ENCODE results near the gene TAP2. TPM values are rescaled to one million over a fixed set of nuclear protein-coding genes. Genes with fewer than 3 reads are reported as not detected.

TAP2 gene
- total and polyA plus RNA-seq, 2 of the 13 experiments (the other 11 are each of a cell fraction or from before 2014, with no cell fraction given) = 10.3 to 17.6 TPM

DNA sequence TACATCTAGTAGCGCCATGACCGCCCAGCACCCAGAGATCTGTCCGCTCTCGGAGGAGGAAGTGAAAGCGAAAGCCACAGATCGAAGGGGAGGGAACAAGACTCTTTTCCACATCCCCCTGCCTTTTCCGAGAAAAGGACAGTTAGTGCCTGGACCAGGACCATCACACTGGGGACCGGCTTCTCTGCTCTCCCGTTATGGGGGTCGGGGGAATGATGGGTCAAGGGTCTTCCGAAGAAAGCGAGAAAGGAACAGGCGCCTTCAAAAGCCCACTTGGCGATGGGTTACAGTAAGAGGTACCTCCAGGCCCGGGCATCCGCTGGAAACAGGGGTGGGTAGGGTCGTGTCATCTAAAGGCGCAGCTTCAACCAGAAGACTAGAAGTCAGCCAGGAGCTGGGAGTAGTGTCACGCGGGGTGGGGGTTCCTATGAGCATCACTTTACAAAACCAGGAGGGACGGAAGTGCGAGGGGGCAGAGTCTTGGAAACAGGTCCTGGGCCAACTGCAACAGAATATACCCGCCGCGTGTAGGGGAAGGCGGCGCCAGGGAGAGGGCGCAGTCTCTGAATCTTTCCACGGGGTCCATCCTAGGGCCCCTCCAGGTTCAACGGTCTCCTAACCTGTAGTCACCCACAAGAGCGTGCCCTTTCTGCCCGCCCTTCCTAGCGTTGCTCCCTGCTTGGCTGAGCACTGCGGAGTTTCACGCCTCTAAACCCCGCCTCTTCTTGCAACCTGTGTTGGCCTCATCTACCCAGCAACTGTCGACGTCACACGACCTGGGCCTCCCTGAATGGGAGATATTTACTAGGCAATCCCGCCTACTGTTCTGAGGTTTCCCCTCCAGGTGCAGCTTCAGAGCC is 5.7 kb upstream of the TAP2 start, which contains the start of gene PSMB8 (continued):
- TF ChIP-seq, protein P1, sequence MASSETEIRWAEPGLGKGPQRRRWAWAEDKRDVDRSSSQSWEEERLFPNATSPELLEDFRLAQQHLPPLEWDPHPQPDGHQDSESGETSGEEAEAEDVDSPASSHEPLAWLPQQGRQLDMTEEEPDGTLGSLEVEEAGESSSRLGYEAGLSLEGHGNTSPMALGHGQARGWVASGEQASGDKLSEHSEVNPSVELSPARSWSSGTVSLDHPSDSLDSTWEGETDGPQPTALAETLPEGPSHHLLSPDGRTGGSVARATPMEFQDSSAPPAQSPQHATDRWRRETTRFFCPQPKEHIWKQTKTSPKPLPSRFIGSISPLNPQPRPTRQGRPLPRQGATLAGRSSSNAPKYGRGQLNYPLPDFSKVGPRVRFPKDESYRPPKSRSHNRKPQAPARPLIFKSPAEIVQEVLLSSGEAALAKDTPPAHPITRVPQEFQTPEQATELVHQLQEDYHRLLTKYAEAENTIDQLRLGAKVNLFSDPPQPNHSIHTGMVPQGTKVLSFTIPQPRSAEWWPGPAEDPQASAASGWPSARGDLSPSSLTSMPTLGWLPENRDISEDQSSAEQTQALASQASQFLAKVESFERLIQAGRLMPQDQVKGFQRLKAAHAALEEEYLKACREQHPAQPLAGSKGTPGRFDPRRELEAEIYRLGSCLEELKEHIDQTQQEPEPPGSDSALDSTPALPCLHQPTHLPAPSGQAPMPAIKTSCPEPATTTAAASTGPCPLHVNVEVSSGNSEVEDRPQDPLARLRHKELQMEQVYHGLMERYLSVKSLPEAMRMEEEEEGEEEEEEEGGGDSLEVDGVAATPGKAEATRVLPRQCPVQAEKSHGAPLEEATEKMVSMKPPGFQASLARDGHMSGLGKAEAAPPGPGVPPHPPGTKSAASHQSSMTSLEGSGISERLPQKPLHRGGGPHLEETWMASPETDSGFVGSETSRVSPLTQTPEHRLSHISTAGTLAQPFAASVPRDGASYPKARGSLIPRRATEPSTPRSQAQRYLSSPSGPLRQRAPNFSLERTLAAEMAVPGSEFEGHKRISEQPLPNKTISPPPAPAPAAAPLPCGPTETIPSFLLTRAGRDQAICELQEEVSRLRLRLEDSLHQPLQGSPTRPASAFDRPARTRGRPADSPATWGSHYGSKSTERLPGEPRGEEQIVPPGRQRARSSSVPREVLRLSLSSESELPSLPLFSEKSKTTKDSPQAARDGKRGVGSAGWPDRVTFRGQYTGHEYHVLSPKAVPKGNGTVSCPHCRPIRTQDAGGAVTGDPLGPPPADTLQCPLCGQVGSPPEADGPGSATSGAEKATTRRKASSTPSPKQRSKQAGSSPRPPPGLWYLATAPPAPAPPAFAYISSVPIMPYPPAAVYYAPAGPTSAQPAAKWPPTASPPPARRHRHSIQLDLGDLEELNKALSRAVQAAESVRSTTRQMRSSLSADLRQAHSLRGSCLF (CRISPR knock-in tag; IDR thresholded peaks at IDR 0.05; ENCODE audit: borderline replicate concordance) = no peak
- TF ChIP-seq ZNF225 (CRISPR knock-in tag; IDR thresholded peaks at IDR 0.05) = no peak
- peak; percentile 33; the same call in 1 of the 2 replicates for TF ChIP-seq NAIF1 (CRISPR knock-in tag; IDR thresholded peaks at IDR 0.05; ENCODE audit: borderline replicate concordance)
- TF ChIP-seq SMAD3 (CRISPR knock-in tag; IDR thresholded peaks at IDR 0.05) = 0 out of 2 replicates have a peak, but pooled peaks have one; percentile 16
- peak; percentile 95 for TF ChIP-seq ATF1 (CRISPR knock-in tag; IDR thresholded peaks at IDR 0.05)
- TF ChIP-seq, protein P2, sequence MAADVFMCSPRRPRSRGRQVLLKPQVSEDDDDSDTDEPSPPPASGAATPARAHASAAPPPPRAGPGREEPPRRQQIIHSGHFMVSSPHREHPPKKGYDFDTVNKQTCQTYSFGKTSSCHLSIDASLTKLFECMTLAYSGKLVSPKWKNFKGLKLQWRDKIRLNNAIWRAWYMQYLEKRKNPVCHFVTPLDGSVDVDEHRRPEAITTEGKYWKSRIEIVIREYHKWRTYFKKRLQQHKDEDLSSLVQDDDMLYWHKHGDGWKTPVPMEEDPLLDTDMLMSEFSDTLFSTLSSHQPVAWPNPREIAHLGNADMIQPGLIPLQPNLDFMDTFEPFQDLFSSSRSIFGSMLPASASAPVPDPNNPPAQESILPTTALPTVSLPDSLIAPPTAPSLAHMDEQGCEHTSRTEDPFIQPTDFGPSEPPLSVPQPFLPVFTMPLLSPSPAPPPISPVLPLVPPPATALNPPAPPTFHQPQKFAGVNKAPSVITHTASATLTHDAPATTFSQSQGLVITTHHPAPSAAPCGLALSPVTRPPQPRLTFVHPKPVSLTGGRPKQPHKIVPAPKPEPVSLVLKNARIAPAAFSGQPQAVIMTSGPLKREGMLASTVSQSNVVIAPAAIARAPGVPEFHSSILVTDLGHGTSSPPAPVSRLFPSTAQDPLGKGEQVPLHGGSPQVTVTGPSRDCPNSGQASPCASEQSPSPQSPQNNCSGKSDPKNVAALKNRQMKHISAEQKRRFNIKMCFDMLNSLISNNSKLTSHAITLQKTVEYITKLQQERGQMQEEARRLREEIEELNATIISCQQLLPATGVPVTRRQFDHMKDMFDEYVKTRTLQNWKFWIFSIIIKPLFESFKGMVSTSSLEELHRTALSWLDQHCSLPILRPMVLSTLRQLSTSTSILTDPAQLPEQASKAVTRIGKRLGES (CRISPR knock-in tag; IDR thresholded peaks at IDR 0.05; ENCODE audit: borderline replicate concordance) = no peak
- TF ChIP-seq, protein P3, sequence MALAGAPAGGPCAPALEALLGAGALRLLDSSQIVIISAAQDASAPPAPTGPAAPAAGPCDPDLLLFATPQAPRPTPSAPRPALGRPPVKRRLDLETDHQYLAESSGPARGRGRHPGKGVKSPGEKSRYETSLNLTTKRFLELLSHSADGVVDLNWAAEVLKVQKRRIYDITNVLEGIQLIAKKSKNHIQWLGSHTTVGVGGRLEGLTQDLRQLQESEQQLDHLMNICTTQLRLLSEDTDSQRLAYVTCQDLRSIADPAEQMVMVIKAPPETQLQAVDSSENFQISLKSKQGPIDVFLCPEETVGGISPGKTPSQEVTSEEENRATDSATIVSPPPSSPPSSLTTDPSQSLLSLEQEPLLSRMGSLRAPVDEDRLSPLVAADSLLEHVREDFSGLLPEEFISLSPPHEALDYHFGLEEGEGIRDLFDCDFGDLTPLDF (CRISPR knock-in tag; IDR thresholded peaks at IDR 0.05) = no peak
- peak; percentile 29; the same call in 1 of the 2 replicates for TF ChIP-seq TP53 (CRISPR knock-in tag; conservative IDR thresholded peaks at IDR 0.05)
- no peak for TF ChIP-seq PITX1 (CRISPR knock-in tag; IDR thresholded peaks at IDR 0.05)
- TF ChIP-seq, protein P4, sequence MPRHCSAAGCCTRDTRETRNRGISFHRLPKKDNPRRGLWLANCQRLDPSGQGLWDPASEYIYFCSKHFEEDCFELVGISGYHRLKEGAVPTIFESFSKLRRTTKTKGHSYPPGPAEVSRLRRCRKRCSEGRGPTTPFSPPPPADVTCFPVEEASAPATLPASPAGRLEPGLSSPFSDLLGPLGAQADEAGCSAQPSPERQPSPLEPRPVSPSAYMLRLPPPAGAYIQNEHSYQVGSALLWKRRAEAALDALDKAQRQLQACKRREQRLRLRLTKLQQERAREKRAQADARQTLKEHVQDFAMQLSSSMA (CRISPR knock-in tag; IDR thresholded peaks at IDR 0.05) = no peak
- TF ChIP-seq GLI4 (CRISPR knock-in tag; IDR thresholded peaks at IDR 0.05; ENCODE audit: borderline replicate concordance) = no peak
- no peak for TF ChIP-seq ZNF367 (CRISPR knock-in tag; IDR thresholded peaks at IDR 0.05; ENCODE audit: borderline replicate concordance)
- TF ChIP-seq HOXA5 (CRISPR knock-in tag; IDR thresholded peaks at IDR 0.05) = no peak
- TF ChIP-seq MZF1 (CRISPR knock-in tag; IDR thresholded peaks at IDR 0.05; ENCODE audit: borderline replicate concordance) = no peak
- TF ChIP-seq ZBTB1 (CRISPR knock-in tag; IDR thresholded peaks at IDR 0.05; ENCODE audit: borderline replicate concordance) = no peak
- TF ChIP-seq ZNF460 (CRISPR knock-in tag; IDR thresholded peaks at IDR 0.05; ENCODE audit: borderline replicate concordance) = no peak
- TF ChIP-seq ZMYM2 (CRISPR knock-in tag; IDR thresholded peaks at IDR 0.05) = no peak
- TF ChIP-seq MTA1 (CRISPR knock-in tag; IDR thresholded peaks at IDR 0.05; ENCODE audit: borderline replicate concordance) = 0 out of 2 replicates have a peak, but pooled peaks have one; percentile 1
